ENCODE measurements around the gene GASK1A.

Gene GASK1A

GRCh38 chr3:43105596-43106292 lies 126.6 kb downstream of the GASK1A start, which contains the start of gene POMGNT2:
Gene POMGNT2 (minus strand): TSS chr3:43106079. CDS start chr3:43081431, 24,648 bp downstream.
- Histone ChIP-seq H3K4me3 (ENCODE audit: low read length) (peak within 1 kb of the TSS; percentile 42), H3K4me1 (ENCODE audit: control insufficient read depth, insufficient read depth, low read length) (no peaks in the 10 kb centered on the region), H3K9me3 (ENCODE audit: control insufficient read depth, low read length) (no peaks in the 10 kb centered on the region), H3K9ac (ENCODE audit: low read length) (peak within 1 kb of the TSS; percentile 86), H3K36me3 (ENCODE audit: control insufficient read depth, insufficient read depth, low read length) (no peaks in the 10 kb centered on the region), H3K27me3 (ENCODE audit: control insufficient read depth, insufficient read depth, low read length) (no peaks in the 10 kb centered on the region)

GRCh38 chr3:43106293-43106628 lies 127.2 kb downstream of the GASK1A start:
- Histone ChIP-seq H3K4me3 (ENCODE audit: low read length) (peak overlapping the region; percentile 42), H3K9ac (ENCODE audit: low read length) (peak overlapping the region; percentile 86), H3K36me3 (ENCODE audit: control insufficient read depth, insufficient read depth, low read length) (no peaks in the 10 kb centered on the region), H3K27me3 (ENCODE audit: control insufficient read depth, insufficient read depth, low read length) (no peaks in the 10 kb centered on the region), H3K9me3 (ENCODE audit: control insufficient read depth, low read length) (no peaks in the 10 kb centered on the region), H3K4me1 (ENCODE audit: control insufficient read depth, insufficient read depth, low read length) (no peaks in the 10 kb centered on the region)
